Urothelium cell line (cell line): ENCODE data around the gene NAA40.
A peak's percentile ranks its signal among the peaks of the same experiment; 100 is the strongest.
"Not testable (repeated sequence)": the region's sequence is repeated elsewhere in the genome, so short reads cannot be mapped to it uniquely, and the experiment has no call there.

Experiments used
- DNase-seq: peaks from one replicate; pipeline ENCODE4 v3.0.0; 2011; ENCODE audit warnings: low spot score, mixed read lengths
- FAIRE-seq: peaks from 2 replicates; lab custom pipeline; 2011; peaks lifted over from hg19 to GRCh38; lab: Jason Lieb, UNC

Gene NAA40

GRCh38 chr11:63937713-63938478, 906 bp upstream of the NAA40 start:
- DNase-seq = peak; percentile 52
- no peak for FAIRE-seq

GRCh38 chr11:63939397-63939891, 642 bp downstream of the NAA40 start:
- DNase-seq = no peak
- no peak for FAIRE-seq

GRCh38 chr11:63940786-63941185, 2.0 kb downstream of the NAA40 start:
- DNase-seq = no peak
- FAIRE-seq = no peak

- no peak for FAIRE-seq
Measured at GRCh38 chr11:63941901-63942300, 3.1 kb downstream of the NAA40 start.

GRCh38 chr11:63942803-63943202, 4.0 kb downstream of the NAA40 start:
- DNase-seq (no peak), FAIRE-seq (no peak)

More at GRCh38 chr11:63941901-63942300, 3.1 kb downstream of the NAA40 start:
- no peak for DNase-seq

- DNase-seq (no peak), FAIRE-seq (no peak)
Measured at GRCh38 chr11:63944987-63945386, 6.2 kb downstream of the NAA40 start.

- FAIRE-seq (no peak), DNase-seq (peak; percentile 70)
Measured at GRCh38 chr11:63945477-63946163, 6.8 kb downstream of the NAA40 start.

- DNase-seq (no peak), FAIRE-seq (no peak)
Measured at GRCh38 chr11:63951779-63952536, 13.2 kb downstream of the NAA40 start.

GRCh38 chr11:63952570-63952969, 13.8 kb downstream of the NAA40 start:
- no peak for DNase-seq
- no peak for FAIRE-seq

GRCh38 chr11:63958008-63958407, 19.2 kb downstream of the NAA40 start:
- no peak for FAIRE-seq
- DNase-seq = no peak

GRCh38 chr11:63961608-63962412, 23.0 kb downstream of the NAA40 start:
- DNase-seq = no peak
- no peak for FAIRE-seq

GRCh38 chr11:63963895-63964294, 25.1 kb downstream of the NAA40 start:
- DNase-seq, FAIRE-seq: not testable (repeated sequence)

GRCh38 chr11:63966444-63966843, 27.6 kb downstream of the NAA40 start:
- DNase-seq (no peak), FAIRE-seq (no peak)

GRCh38 chr11:63969461-63969860, 30.7 kb downstream of the NAA40 start:
- DNase-seq (no peak), FAIRE-seq (no peak)

- FAIRE-seq (no peak), DNase-seq (no peak)
Measured at GRCh38 chr11:63970902-63971301, 32.1 kb downstream of the NAA40 start.

- not testable (repeated sequence) for FAIRE-seq, DNase-seq
Measured at GRCh38 chr11:63973912-63974258, 35.1 kb downstream of the NAA40 start.

GRCh38 chr11:63974259-63975143, 35.7 kb downstream of the NAA40 start, which contains the start of gene COX8A:
COX8A (plus strand) TSS chr11:63974620; CDS start chr11:63974681, 61 bp downstream.
- FAIRE-seq = peak; percentile 9

GRCh38 chr11:63978551-63979239, 39.9 kb downstream of the NAA40 start:
- FAIRE-seq = no peak
- no peak for DNase-seq

More at GRCh38 chr11:63974259-63975143, 35.7 kb downstream of the NAA40 start, which contains the start of gene COX8A:
- peak; percentile 98 for DNase-seq

GRCh38 chr11:63979426-63979825, 40.6 kb downstream of the NAA40 start:
- DNase-seq = no peak
- FAIRE-seq = no peak
